GM21360 (cell line): ENCODE results near the gene FRMPD2.
"Not testable (repeated sequence)": the region's sequence is repeated elsewhere in the genome, so short reads cannot be mapped to it uniquely, and the experiment has no call there.

Experiments
- ATAC-seq: cut with Tn5 transposase; IDR thresholded peaks from one replicate; pipeline ENCODE4 v1.9.1; 2021; ENCODE audit warnings: mild to moderate bottlenecking, moderate library complexity; ENCODE audit not compliant: unreplicated experiment

FRMPD2 gene

GRCh38 chr10:48143721-48144642 lies 130.5 kb downstream of the FRMPD2 start:
- ATAC-seq = not testable (repeated sequence)

- not testable (repeated sequence) for ATAC-seq
These were observed 133.5 kb downstream of the FRMPD2 start for GRCh38 chr10:48140949-48141348.

- ATAC-seq = not testable (repeated sequence)
These were observed 134.3 kb downstream of the FRMPD2 start for GRCh38 chr10:48139953-48140850.

- not testable (repeated sequence) for ATAC-seq
These were observed 145.5 kb downstream of the FRMPD2 start for GRCh38 chr10:48128954-48129353.

- ATAC-seq = not testable (repeated sequence)
These were observed 148.2 kb downstream of the FRMPD2 start for GRCh38 chr10:48126251-48126650.

GRCh38 chr10:48125631-48126030 lies 148.9 kb downstream of the FRMPD2 start:
- ATAC-seq = not testable (repeated sequence)

GRCh38 chr10:48122618-48123017 lies 151.9 kb downstream of the FRMPD2 start:
- ATAC-seq = not testable (repeated sequence)

- ATAC-seq = not testable (repeated sequence)
These were observed 164.2 kb downstream of the FRMPD2 start for GRCh38 chr10:48110277-48110676.
